OCI-LY7 (cell line): ENCODE results near the gene TAF1B.

Experiments used
- CTCF ChIP-seq: fragments of 200-600 bp; sonication (generic); conservative IDR thresholded peaks from 2 replicates; pipeline ENCODE4 v1.5.1; 2014; ENCODE audit warnings: mild to moderate bottlenecking, antibody characterized with exemption, low read length, moderate library complexity, mixed read lengths
- EZH2phosphoT487 ChIP-seq: fragments of 200-600 bp; sonication (generic); IDR thresholded peaks from 2 replicates; pipeline ENCODE4 v1.6.1; 2018; ENCODE audit warnings: low read depth, borderline replicate concordance, mild to moderate bottlenecking, mixed run types, antibody characterized with exemption, low read length, moderate library complexity, mixed read lengths

- TF ChIP-seq CTCF (no peak), EZH2phosphoT487 (no peak)
These were observed 49.0 kb downstream of the TAF1B start for GRCh38 chr2:9892236-9892635.
